ENCODE measurements around the gene CASP8AP2. TPM values are rescaled to one million over a fixed set of nuclear protein-coding genes. Genes with fewer than 3 reads are reported as not detected.
A peak's percentile ranks its signal among the peaks of the same experiment; 100 is the strongest.

Gene CASP8AP2
- total and polyA plus RNA-seq, 9 donors, result 5.2 to 18.1 (median 15.5) TPM

- WGBS, 3 donors, result 4 to 5% (median 4%) methylated on average over 15 of the region's 15 CpGs
These were observed 610 bp downstream of the CASP8AP2 start for GRCh38 chr6:89830170-89830809.

GRCh38 chr6:89834884-89835792, 5.5 kb downstream of the CASP8AP2 start:
- Histone ChIP-seq H3K4me1 (ENCODE audit: insufficient read depth) (peaks cover 3% of the 10 kb centered on the region), H3K27me3 (no peaks in the 10 kb centered on the region), H3K9me3 (no peaks in the 10 kb centered on the region), H3K4me3 (no peak overlapping the region), H3K27ac (no peak overlapping the region), H3K36me3 (no peaks in the 10 kb centered on the region)
- DNase-seq, result no peak
- TF ChIP-seq EP300 (IDR thresholded peaks at IDR 0.05) (no peak), POLR2A (IDR thresholded peaks at IDR 0.05) (no peak), CTCF (IDR thresholded peaks at IDR 0.05) (no peak)
- WGBS, 3 donors, result 77 to 84% (median 78%) methylated on average over 12 of the region's 12 CpGs
- intact Hi-C loops (cut with DNase I), result no loop called here

More at GRCh38 chr6:89830170-89830809, 610 bp downstream of the CASP8AP2 start:
- Histone ChIP-seq H3K27ac (peak overlapping the region in 1 of 2 donors; percentile 51), H3K36me3 (no peaks in the 10 kb centered on the region), H3K4me1 (ENCODE audit: insufficient read depth) (peaks cover 6% of the 10 kb centered on the region), H3K4me3 (peak overlapping the region; percentile 91), H3K9me3 (no peaks in the 10 kb centered on the region), H3K27me3 (no peaks in the 10 kb centered on the region)
- DNase-seq, result no peak
- intact Hi-C loops (cut with DNase I), result no loop called here
- no peak for TF ChIP-seq CTCF (IDR thresholded peaks at IDR 0.05)
- TF ChIP-seq POLR2A (IDR thresholded peaks at IDR 0.05), result no peak
- TF ChIP-seq EP300 (IDR thresholded peaks at IDR 0.05), result no peak

- 95 to 97% (median 96%) methylated on average over 8 of the region's 8 CpGs for WGBS, 3 donors
- Histone ChIP-seq H3K27me3 (no peaks in the 10 kb centered on the region), H3K4me1 (ENCODE audit: insufficient read depth) (no peaks in the 10 kb centered on the region), H3K27ac (no peak overlapping the region), H3K4me3 (no peak overlapping the region), H3K36me3 (no peaks in the 10 kb centered on the region), H3K9me3 (no peaks in the 10 kb centered on the region)
- intact Hi-C loops (cut with DNase I), result no loop called here
- TF ChIP-seq POLR2A (IDR thresholded peaks at IDR 0.05) (no peak), EP300 (IDR thresholded peaks at IDR 0.05) (no peak), CTCF (IDR thresholded peaks at IDR 0.05) (no peak)
- DNase-seq, result no peak
These were observed 7.1 kb downstream of the CASP8AP2 start for GRCh38 chr6:89836639-89837222.

GRCh38 chr6:89840538-89840937, 10.9 kb downstream of the CASP8AP2 start:
- DNase-seq, result no peak
- WGBS, 3 donors, result 56 to 64% (median 63%) methylated on average over 3 of the region's 3 CpGs
- intact Hi-C loops (cut with DNase I), result no loop called here

More at GRCh38 chr6:89840538-89840937, 10.9 kb downstream of the CASP8AP2 start:
- H3K4me3 ChIP-seq, result no peak overlapping the region
- no peaks in the 10 kb centered on the region for H3K27me3 ChIP-seq
- TF ChIP-seq CTCF (IDR thresholded peaks at IDR 0.05), result no peak
- no peak for TF ChIP-seq EP300 (IDR thresholded peaks at IDR 0.05)
- H3K36me3 ChIP-seq, result no peaks in the 10 kb centered on the region
- peaks cover 2% of the 10 kb centered on the region for H3K4me1 ChIP-seq (ENCODE audit: insufficient read depth)
- no peaks in the 10 kb centered on the region for H3K9me3 ChIP-seq
- no peak overlapping the region for H3K27ac ChIP-seq
